IPS-NIHi11 (cell line): Measurements from ENCODE around the gene FADS1.

Source experiments
- DNase-seq: peaks from one replicate; pipeline ENCODE4 v3.0.0; 2012; ENCODE audit warnings: mixed read lengths, low spot score

The FADS1 gene

GRCh38 chr11:61776561-61777075 is 40.2 kb downstream of the FADS1 start:
- DNase-seq, result peak; percentile 89

- no peak for DNase-seq
Measured at GRCh38 chr11:61775606-61776554, 40.9 kb downstream of the FADS1 start.

- DNase-seq, result no peak
Measured at GRCh38 chr11:61775106-61775505, 41.7 kb downstream of the FADS1 start.

GRCh38 chr11:61774411-61774810 is 42.4 kb downstream of the FADS1 start:
- no peak for DNase-seq

- no peak for DNase-seq
Measured at GRCh38 chr11:61773809-61774208, 43.0 kb downstream of the FADS1 start.

GRCh38 chr11:61773356-61773755 is 43.4 kb downstream of the FADS1 start:
- DNase-seq, result no peak

GRCh38 chr11:61771985-61772455 is 44.8 kb downstream of the FADS1 start:
- DNase-seq, result peak; percentile 75

GRCh38 chr11:61771195-61771894 is 45.5 kb downstream of the FADS1 start:
- DNase-seq, result no peak

GRCh38 chr11:61769946-61770683 is 46.7 kb downstream of the FADS1 start:
- no peak for DNase-seq

GRCh38 chr11:61769169-61769920 is 47.5 kb downstream of the FADS1 start:
- DNase-seq, result peak; percentile 73

GRCh38 chr11:61768376-61769076 is 48.3 kb downstream of the FADS1 start:
- no peak for DNase-seq

GRCh38 chr11:61766353-61766841 is 50.4 kb downstream of the FADS1 start:
- no peak for DNase-seq

- no peak for DNase-seq
Measured at GRCh38 chr11:61765550-61766253, 51.1 kb downstream of the FADS1 start.

GRCh38 chr11:61764606-61765260 is 52.1 kb downstream of the FADS1 start:
- DNase-seq, result peak; percentile 84

- no peak for DNase-seq
Measured at GRCh38 chr11:61763930-61764605, 52.7 kb downstream of the FADS1 start.

GRCh38 chr11:61762798-61763197 is 54.0 kb downstream of the FADS1 start:
- DNase-seq, result no peak

- no peak for DNase-seq
Measured at GRCh38 chr11:61762223-61762615, 54.6 kb downstream of the FADS1 start.

- no peak for DNase-seq
Measured at GRCh38 chr11:61761440-61762222, 55.2 kb downstream of the FADS1 start.
